ENCODE results near the gene SLC35G3.

GRCh38 chr17:35167666-35168065, 26.5 kb downstream of the SLC35G3 start:
- TF ChIP-seq CTCF (IDR thresholded peaks at IDR 0.05) (no peak), POLR2A (IDR thresholded peaks at IDR 0.05) (no peak)

Measured in lower leg skin (tissue), 3 donors.